ENCODE data around the gene GRK5.

- TF ChIP-seq CTCF (IDR thresholded peaks at IDR 0.05) (no peak), ZFX (IDR thresholded peaks at IDR 0.05; ENCODE audit: borderline replicate concordance) (no peak)
These were observed 218.5 kb downstream of the GRK5 start for GRCh38 chr10:119425881-119426170.
